NCI-H1436 (cell line): ENCODE data around the gene TBK1.
"Not testable (repeated sequence)": the region's sequence is repeated elsewhere in the genome, so short reads cannot be mapped to it uniquely, and the experiment has no call there.

Source experiments
- DNase-seq: peaks from one replicate; lab custom pipeline; 2025; lab: John Stamatoyannopoulos, UW

The TBK1 gene

DNA sequence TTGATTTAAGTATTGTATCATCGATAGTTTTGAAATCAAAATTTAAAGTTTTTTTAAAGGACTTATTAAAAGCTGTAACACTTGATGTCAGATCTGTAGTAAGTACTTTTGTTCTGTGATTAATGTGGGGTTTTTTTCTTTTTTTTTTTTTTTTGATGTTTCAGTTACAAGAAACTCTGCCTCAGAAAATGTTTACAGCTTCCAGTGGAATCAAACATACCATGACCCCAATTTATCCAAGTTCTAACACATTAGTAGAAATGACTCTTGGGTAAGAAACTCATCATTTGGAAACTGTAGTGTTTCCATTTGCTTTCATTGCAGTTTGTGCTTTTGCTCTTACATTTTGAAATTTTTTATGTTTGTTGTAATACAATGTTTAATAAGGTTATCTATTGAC is 45.6 kb downstream of the TBK1 start:
- DNase-seq, result no peak

DNA sequence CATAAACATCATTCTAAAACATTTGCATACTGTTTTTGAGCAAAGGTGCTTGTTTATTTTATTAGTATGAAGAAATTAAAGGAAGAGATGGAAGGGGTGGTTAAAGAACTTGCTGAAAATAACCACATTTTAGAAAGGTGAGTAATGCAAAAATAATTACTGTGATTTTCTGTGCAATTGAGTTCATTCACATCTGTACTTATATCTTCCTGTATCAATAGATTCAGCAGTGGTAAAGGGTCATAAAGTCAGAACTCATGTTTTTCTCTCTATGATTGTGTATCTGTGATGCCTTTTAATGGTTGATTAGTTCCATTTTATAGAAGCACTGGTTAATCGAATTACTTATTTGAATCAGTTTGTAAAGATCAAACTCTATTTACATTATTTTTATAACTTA is 46.0 kb downstream of the TBK1 start:
- DNase-seq, result no peak

DNA sequence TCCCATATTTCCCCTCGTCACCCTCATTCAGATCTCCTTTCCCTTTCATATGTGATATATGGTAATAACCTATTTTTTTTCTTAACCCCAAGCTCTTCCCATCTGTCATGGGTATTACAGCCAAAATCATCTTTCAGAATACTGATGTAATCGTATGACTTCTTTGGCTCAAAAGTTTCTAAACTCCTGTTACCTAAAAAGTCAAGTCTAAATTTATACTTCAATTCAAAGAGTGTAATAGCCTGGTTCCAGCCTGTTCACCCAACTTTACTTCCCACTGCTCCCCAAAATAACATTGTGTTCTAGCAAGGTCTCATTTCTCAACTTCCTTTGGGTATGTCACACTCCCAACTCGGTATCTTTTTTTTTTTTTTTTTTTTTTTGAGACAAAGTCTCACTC is 48.5 kb downstream of the TBK1 start:
- no peak for DNase-seq

DNA sequence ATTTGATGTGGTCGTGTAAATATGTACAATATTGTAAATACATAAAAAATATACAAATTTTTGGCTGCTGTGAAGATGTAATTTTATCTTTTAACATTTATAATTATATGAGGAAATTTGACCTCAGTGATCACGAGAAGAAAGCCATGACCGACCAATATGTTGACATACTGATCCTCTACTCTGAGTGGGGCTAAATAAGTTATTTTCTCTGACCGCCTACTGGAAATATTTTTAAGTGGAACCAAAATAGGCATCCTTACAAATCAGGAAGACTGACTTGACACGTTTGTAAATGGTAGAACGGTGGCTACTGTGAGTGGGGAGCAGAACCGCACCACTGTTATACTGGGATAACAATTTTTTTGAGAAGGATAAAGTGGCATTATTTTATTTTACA is 49.6 kb downstream of the TBK1 start:
- no peak for DNase-seq

DNA sequence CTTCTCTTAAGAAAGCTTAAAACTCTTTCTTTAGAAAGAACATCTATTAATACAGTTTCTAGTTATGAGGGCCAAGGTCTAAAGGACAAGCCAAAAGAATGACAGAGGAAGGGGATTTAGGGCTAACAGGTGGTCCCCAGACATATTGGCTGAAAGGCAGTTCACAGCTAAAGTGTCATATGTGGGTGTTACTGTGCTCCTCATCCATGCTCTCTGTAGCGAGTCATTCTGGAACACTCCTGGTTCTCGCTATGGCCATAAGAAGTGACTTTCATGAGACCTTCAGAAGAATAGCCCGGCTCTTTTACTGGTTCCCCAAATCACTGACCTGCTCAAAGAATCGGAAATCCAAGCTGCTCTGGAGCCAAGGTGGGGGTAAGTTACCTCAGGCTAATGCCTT is 55.0 kb downstream of the TBK1 start:
- DNase-seq, result no peak

DNA sequence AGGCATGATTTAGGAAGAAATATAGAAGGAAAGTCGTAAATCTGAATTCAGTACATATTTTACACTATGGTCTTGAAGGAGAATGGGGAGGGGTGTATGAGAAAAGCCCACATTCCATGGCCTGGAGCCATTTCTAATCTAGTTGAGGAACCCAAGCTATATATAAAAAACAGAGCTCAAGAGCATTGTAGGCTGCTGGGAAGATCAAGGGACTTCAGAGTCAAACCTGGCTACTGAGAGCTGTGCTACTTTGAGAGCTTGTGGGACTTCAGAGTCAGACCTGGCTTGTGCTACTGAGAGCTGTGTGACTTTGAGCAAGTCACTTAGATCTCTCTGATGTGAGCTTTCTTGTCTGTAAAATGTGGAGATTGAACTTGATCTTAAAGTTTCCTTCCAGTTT is 58.7 kb downstream of the TBK1 start:
- no peak for DNase-seq

DNA sequence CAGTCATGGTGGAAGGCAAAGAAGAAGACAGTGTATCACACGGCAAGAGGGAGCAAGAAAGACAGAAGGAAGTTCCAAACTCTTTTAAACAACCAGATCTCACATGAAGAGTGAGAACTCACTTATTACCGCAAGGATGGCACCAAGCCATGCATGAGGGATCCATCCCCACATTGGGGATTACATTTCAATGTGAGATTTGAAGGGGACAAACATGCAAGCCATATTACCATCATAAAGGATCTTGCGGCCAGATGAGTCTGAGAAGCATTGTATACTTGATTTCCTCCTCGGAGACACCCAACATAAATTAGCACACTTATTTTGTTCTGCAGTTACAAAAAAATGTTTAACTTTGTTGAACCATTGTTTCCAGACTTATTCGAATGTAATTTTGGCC is 66.5 kb downstream of the TBK1 start:
- DNase-seq, result no peak

DNA sequence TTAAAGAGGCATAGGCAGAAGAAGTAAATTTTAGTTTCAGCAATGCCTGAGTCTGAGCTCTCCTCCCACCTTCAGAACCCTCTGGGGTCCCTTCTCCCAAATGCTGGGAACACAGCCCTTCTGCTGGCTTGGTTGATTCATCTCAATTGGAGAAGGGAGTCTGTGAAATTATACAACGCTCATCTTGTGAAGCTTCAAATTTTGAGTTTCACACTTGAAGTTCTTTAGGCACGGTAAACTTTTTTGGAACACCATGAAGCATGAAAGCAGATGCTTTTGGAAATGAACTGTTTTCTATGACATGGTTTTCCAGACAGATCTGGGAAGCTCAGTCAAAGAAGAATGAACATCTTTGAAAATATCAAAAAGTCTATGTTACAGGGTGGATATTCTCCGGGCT is 69.9 kb downstream of the TBK1 start:
- DNase-seq, result no peak

DNA sequence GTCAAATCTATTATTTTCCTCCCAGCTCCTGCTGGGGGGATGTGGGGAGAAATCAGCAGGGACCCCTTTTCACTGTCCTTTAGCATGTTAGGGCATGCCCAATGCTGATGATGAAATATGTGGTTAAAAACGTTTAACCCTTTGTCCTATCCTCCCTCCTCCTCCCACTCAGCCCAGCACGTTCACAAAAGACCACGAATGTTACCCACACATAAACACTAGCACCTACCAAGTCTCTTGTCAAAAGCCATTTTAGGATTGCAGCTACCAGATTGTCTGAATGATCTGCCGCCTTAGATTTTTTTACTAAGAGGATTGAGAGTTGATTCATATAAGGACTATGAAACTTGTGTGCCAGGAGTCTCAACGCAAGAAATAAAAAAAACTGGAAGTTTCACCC is 70.4 kb downstream of the TBK1 start:
- DNase-seq, result no peak

DNA sequence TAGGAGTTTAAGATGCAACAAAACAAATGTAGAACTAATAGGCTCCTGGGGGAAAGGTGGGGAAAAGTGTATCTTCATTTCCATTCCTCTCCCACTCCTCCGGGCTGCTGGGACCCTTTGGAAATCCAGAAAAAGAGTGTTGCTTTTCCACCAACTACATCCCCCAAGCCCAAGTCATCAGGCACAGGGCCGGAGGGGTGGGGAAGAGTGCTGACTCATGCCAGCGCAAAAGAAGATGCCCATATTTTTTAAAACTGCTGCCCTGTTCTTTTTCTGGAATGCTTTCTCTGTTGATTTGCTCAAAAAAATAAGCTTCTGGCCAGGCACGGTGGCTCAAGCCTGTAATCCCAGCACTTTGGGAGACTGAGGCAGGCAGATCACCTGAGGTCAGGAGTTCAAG is 70.9 kb downstream of the TBK1 start:
- DNase-seq, result no peak

DNA sequence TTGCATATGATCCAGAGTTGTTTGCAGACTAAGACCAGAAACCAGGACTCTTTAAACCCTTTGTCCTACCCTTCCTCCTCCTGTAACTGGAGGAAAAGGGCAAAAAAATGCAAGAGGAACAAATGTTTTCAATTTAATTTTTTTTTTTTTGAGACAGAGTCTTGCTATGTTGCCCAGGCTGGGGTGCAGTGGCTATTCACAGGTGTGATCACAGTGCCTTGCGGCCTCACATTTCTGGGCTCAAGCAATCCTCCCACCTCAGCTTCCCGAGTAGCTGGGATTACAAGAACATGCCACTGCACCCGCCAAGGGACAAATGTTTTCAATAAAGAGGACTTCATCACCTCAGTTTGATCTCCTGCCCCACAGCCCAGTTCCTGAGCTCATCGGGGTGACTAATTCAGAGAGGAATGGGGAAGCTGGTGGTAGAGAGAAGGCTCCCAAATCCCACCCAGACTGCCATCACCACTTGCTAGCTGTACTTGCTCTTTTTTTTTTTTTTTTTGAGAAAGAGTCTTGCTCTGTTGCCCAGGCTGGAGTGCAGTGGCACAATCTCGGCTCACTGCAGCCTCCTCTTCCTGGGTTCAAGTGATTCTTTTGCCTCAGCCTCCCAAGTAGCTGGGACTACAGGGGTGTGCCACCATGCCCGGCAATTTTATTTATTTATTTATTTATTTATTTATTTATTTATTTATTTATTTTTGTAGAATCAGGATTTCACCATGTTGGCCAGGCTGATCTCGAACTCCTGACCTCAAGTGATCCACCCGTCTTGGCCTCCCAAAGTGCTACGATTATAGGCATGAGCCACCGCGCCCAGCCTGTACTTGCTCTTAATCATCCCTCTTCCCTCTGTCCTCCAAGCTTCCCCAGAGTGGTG is 71.9 kb downstream of the TBK1 start:
- not testable (repeated sequence) for DNase-seq

DNA sequence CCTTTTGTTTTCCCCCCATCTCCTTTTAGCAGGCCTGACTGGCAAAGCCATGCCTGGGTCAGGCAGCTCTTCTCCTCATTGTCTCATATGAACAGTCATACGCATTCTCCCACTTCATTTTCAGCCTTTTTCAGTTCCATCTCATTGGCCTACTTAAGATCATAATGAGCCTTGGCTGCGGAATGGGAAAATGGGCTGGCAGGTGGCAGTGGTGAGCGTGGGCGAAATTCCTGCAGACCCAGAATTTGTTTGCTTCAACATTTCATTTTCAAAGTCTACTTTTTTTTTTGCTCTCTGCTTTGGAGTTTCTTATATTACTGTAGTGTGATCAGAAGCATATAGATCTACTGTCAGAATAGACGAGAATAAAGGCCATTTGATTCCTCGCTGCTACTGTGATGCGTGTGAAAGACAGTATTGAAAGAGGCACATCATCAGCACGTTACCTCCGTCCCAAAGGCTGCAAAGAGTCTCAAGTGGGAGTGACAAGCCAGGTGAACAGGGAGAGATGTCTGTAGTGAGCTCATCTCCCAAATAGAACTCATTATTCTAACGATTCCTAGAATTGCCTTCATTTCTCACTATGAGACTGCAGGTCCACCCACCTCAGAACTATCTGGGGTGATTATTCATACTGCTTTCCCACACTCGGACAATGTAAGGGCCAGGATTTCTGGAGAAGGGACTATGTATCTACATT is 73.7 kb downstream of the TBK1 start:
- no peak for DNase-seq

DNA sequence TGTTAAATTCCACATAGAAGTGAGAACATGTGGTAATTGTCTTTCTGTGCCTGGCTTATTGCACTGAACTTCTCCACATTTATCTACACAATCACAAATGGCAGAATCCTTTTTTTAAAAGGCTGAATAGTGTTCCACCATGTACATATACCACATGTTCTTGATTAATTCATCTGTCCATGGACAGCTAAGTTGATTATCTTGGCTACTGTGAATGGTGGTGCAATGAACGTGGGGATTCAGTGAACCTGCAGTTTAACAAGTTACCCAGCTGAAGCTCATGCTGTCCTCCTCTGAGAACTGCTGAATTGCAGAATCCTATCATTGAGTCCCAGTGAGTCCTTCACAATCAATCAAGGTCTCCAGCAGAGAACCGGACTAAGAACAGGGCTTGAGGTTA is 74.9 kb downstream of the TBK1 start:
- no peak for DNase-seq

DNA sequence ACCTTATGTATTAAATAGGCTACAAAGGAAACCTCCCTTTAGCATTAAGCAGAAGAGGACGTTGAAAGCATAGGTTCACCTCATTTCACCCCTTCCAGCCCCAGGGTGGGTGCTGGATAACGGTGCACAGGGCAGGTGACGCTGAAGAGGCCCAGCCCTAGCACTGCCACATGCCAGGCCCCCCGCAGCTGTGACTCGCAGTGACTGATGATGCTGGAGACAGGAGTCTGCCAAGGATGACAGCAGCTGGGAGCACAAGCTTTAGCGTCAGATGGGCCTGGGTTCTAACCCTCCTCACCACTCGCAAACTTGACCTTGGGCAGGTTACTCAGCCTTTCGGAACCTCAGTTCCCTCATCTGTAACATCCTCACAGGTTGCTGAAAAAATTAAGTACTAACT is 76.7 kb downstream of the TBK1 start:
- DNase-seq, result no peak

DNA sequence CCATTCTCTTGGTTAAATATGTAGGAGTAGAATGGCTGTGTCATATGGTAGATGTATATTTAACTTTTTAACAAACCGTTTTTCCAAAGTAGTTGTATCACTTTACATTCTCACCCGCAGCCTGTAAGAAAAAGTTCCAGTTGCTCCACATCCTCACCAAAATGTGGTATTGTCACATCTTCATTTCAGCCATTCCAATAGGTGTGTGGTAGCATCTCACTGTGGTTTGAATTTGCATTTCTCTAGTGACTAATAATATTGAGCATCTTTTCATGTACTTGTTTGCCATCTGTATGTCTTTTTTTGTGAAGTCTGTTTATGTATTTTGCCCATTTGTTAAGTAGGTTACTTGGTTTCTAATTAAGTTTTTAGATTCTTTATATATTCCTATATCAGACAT is 78.6 kb downstream of the TBK1 start:
- DNase-seq, result no peak

DNA sequence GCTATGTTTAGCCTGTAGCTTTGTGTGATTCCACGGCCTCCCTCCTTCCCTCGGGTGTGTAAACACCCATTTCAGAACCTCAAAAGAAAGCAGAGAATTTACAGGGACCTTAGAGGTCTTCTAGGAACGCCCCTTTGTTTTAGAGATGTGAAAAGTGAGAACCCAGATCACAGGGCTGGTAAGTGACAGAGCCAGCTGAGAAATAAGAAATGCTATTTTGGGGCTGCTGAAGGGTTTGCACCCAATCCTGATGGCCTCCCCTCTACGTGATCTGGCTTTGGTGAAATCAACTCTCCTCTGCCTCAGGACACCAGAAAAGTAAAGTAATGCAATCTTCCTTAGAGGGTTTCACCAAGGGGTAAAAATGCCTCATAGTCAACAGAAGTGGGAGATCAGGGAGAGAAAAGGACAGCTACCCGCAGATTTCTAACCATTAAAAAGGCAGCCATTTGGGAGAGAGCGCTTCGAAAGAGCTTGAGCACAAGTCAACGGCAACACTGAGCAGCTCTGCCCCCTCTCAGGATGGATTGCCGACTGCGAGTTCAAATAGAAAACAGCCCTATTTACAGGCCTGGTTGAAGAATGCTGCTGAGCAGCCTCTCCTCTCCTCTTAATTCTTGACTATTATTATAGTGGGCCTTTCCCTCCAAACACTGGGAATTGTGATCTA is 79.9 kb downstream of the TBK1 start:
- DNase-seq, result no peak

DNA sequence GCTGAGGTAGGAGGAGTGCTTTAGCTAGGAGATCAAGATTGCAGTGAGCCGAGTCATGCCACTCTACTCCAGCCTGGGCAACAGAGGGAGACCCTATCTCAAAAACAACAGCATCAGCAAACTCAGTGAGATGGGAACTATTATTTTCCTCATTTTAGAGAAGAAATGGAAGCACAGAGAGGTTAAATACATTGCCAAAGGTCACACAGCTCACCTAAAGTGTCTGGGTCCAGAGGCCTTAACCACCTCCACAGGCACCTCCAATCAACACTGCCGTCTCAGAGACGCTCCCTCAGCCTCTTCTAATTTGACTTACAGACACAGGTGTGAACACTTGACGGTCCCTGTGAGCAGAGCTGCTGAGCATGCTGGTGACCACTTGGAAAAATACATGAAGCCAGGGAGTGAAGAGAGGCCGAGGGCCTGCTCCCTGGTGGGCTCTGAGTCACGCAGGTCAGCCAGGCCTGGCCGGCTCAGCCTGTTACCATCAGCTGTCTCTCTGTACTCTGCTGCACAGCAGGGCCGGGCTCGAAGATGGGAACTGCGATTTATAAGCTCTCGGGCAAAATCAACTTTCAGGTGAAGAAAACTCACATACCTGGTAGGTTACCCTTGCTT is 80.9 kb downstream of the TBK1 start:
- no peak for DNase-seq

DNA sequence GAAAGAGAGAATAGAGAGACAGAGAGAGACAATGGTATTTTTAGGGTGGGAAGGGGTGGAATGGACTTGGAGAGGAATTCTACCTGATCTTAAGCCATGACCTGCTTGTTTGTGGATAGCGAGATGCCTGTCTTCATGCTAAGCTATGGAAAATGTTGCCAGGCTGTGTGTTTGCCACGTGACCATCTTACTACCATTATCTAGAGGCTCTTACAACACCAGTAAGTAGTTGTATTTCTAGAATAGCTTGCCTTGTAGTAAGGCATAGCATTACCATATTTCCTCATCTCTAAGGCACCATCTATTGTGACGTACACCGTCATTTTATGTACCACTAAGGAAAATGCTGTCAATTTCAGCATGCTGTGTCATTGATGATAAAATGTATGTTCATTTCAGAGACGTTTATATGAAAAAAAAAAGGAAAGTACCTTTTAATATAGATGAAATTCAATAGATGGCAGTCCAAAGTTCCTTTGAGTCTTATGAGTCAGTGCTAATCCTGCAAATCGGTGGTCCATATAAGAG is 82.8 kb downstream of the TBK1 start:
- no peak for DNase-seq

DNA sequence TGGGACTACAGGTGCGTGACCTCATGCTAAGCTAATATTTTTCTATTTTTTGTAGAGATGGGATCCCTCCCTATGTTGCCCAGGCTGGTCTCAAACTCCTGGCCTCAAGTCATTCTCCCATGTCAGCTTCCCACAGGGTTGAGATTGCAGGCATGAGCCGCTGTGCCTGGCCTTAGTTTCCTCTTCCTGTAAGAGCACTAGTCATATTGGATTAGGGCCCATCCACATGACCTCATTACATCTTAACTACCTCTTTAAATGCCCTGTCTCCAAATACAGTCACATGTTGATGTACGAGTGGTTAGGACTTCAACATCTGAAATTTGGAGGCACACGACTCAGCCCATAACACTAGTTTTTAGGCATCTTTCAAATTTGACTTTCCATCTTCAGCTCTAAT is 86.2 kb downstream of the TBK1 start:
- no peak for DNase-seq

DNA sequence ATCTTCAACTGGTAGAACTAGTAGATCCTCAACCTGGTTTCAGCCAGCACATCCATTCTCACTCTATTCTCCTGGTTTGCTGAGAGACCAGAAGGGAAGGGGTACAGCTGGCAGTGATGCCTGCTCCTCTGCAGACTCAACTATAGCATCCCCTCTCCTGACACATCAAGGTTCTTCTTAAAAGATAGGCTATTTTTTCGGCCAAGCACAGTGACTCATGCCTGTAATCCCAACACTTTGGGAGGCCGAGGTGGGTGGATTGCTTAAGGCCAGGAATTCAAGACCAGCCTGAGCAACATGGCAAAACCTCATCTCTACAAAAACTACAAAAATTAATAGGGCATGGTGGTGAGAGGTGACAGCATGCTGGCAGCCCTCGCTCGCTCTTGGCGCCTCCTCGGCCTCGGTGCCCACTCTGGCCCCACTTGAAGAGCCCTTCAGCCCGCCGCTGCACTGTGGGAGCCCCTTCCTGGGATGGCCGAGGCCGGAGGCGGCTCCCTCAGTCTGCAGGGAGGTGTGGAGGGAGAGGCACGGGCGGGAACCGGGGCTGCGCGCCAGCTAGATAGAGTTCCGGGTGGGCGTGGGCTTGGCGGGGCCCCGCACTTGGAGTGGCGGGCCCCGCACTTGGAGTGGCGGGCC is 90.6 kb downstream of the TBK1 start:
- DNase-seq, result not testable (repeated sequence)

DNA sequence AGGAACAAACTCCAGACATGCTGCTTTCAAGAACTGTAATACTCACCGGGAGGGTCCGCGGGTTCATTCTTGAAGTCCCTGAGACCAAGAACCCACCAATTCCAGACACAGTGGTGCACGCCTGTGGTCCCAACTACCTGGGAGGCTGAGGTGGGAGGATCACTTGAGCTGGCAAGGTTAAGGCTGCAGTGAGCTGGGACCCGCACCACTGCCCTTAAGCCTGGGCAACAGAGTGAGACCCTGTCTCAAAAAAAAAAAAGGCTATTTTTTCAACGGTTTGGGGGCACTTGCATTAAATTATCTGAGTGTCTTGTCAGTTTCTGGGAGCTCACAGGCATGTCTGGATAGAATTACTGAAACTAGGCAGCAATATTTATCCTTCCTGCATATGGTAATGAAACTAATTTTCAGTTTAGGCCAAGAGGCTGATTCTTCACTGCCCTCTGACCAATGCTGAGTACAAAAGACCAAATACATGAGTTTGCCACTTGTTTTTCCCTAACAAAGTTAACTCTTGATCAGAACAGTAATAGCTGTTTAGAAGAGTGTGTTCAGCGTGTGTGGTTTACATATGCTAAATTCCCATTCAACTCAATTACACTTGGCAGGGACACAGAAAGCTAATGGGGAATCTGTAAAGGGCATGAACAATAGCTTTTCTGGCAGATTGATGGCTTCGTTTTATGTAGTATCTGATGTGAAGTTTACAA is 92.6 kb downstream of the TBK1 start:
- peak; percentile 45 for DNase-seq
